Measurements from ENCODE around the gene LRRC30.

Gene LRRC30

GRCh38 chr18:7242926-7243325 is 12.0 kb downstream of the LRRC30 start:
- DNase-seq = no peak

GRCh38 chr18:7248877-7249276 is 18.0 kb downstream of the LRRC30 start:
- no peak for DNase-seq

- DNase-seq = no peak
These were observed 23.3 kb downstream of the LRRC30 start for GRCh38 chr18:7254163-7254562.

GRCh38 chr18:7255054-7255453 is 24.2 kb downstream of the LRRC30 start:
- DNase-seq = no peak

- no peak for DNase-seq
These were observed 24.8 kb downstream of the LRRC30 start for GRCh38 chr18:7255643-7256042.

- peak; percentile 19 for DNase-seq
These were observed 25.9 kb downstream of the LRRC30 start for GRCh38 chr18:7256618-7257425.

- DNase-seq = no peak
These were observed 26.5 kb downstream of the LRRC30 start for GRCh38 chr18:7257426-7257740.

- peak; percentile 20 for DNase-seq
These were observed 28.6 kb downstream of the LRRC30 start for GRCh38 chr18:7259475-7259874.

- no peak for DNase-seq
These were observed 30.3 kb downstream of the LRRC30 start for GRCh38 chr18:7261199-7261598.

GRCh38 chr18:7267973-7268372 is 37.1 kb downstream of the LRRC30 start:
- DNase-seq = no peak

- DNase-seq = no peak
These were observed 39.1 kb downstream of the LRRC30 start for GRCh38 chr18:7269942-7270341.

GRCh38 chr18:7272311-7273049 is 41.6 kb downstream of the LRRC30 start:
- DNase-seq = peak; percentile 67

- DNase-seq = no peak
These were observed 42.5 kb downstream of the LRRC30 start for GRCh38 chr18:7273301-7273921.

GRCh38 chr18:7281579-7281978 is 50.7 kb downstream of the LRRC30 start:
- DNase-seq = no peak

Data from NCI-H69 (cell line).